Vagina (tissue), 2 donors: ENCODE measurements around the gene WDFY2. TPM values are rescaled to one million over a fixed set of nuclear protein-coding genes. Genes with fewer than 3 reads are reported as not detected.

ENCODE experiments used
- DNase-seq, 2 donors: peaks; one replicate each; pipeline ENCODE4 v3.0.0-alpha.2; 2017; ENCODE audit errors: extremely low spot score in 2 of 2
- H3K27ac ChIP-seq: fragments of 200-600 bp; sonication (generic); one replicate; pipeline ENCODE4 v1.5.1; 2019
- H3K27me3 ChIP-seq: fragments of 200-600 bp; sonication (generic); one replicate; pipeline ENCODE4 v1.5.1; 2019
- H3K36me3 ChIP-seq, 2 donors: fragments of 200-600 bp; sonication (generic); one replicate each; pipeline ENCODE4 v1.5.1; 2017 to 2019
- H3K4me1 ChIP-seq: fragments of 200-600 bp; sonication (generic); one replicate; pipeline ENCODE4 v1.5.1; 2019
- H3K4me3 ChIP-seq, 2 donors: fragments of 200-600 bp; sonication (generic); 1 replicate in 1 of 2; 2 replicates in 1 of 2; pipeline ENCODE4 v1.5.1; 2016 to 2019
- H3K9me3 ChIP-seq: fragments of 200-600 bp; sonication (generic); one replicate; pipeline ENCODE4 v1.5.1; 2019
- CTCF ChIP-seq, 3 experiments: fragments of 450-650 bp in 2 of 3; fragments of 200-600 bp in 1 of 3; sonication (generic) in 1 of 3; IDR thresholded peaks; one replicate each; pipeline ENCODE4 v1.5.1; 2017 to 2019; ENCODE audit warnings: antibody characterized with exemption in 3 of 3, mild to moderate bottlenecking in 2 of 3, moderate library complexity in 2 of 3
- POLR2A ChIP-seq, 2 donors: fragments of 450-650 bp; IDR thresholded peaks; one replicate each; pipeline ENCODE4 v1.6.1; 2017; ENCODE audit warnings: antibody characterized with exemption in 2 of 2, mild to moderate bottlenecking in 2 of 2, moderate library complexity in 2 of 2
- POLR2AphosphoS5 ChIP-seq, 2 donors: sonication (generic); formaldehyde crosslinking; IDR thresholded peaks; one replicate each; pipeline ENCODE4 v1.9.0; 2017; ENCODE audit warnings: antibody characterized with exemption in 2 of 2, mild to moderate bottlenecking in 2 of 2, low read depth in 1 of 2; ENCODE audit not compliant: insufficient read depth in 1 of 2
- intact Hi-C: fragments of 100-400 bp; cut with DNase I; formaldehyde crosslinking; loops from one replicate; pipeline ENCODE4 v1.15.1; 2023
- total RNA-seq: library from RNA; depleted of rRNA; stranded (reverse); fragments of >200 nt; gene quantifications from one replicate; pipeline ENCODE4 v1.2.3, GENCODE V29; 2016

WDFY2 gene
- total RNA-seq, 1 donor from 2014 or later: 26.3 TPM

- intact Hi-C loops: no loop called here
- TF ChIP-seq CTCF (IDR thresholded peaks at IDR 0.05) (no peak), POLR2A (IDR thresholded peaks at IDR 0.05) (no peak), POLR2AphosphoS5 (IDR thresholded peaks at IDR 0.05; ENCODE audit: insufficient read depth in 1 of 2, low read depth in 1 of 2) (peak in 1 of 2 donors; percentile 66)
- H3K4me3 ChIP-seq: no peak overlapping the region
- no peaks in the 10 kb centered on the region for H3K36me3 ChIP-seq
- peak overlapping the region; percentile 52 for H3K27ac ChIP-seq
- no peaks in the 10 kb centered on the region for H3K27me3 ChIP-seq
- no peaks in the 10 kb centered on the region for H3K9me3 ChIP-seq
- no peak for DNase-seq
- peaks cover 24% of the 10 kb centered on the region for H3K4me1 ChIP-seq
Measured at GRCh38 chr13:51556740-51557139, 27.5 kb upstream of the WDFY2 start.

DNA sequence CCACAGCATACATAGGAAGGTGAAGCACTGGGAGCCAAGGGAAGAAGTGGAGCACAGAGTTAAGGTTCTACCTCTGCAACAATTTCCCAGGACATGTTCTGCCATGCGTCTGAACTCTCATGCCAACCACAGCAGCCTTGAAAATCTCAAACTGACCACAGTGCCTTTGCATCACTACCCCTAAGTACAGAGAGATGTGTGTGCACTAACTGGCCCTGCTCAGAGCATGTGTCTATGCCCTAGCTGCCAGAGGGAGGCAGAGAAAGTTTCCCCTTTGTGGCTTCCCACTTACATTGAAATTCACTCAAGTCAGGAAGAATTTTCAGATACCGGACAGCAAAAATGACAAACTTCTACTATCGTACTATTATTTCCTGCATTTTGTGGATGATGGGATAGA, 26.8 kb upstream of the WDFY2 start:
- Histone ChIP-seq H3K36me3 (no peaks in the 10 kb centered on the region), H3K27me3 (no peaks in the 10 kb centered on the region), H3K9me3 (no peaks in the 10 kb centered on the region), H3K4me1 (peaks cover 24% of the 10 kb centered on the region), H3K27ac (peak overlapping the region; percentile 48), H3K4me3 (no peak overlapping the region)
- DNase-seq: no peak
- intact Hi-C loops: no loop called here
- TF ChIP-seq POLR2A (IDR thresholded peaks at IDR 0.05): no peak
- TF ChIP-seq POLR2AphosphoS5 (IDR thresholded peaks at IDR 0.05; ENCODE audit: insufficient read depth in 1 of 2, low read depth in 1 of 2): no peak

DNA sequence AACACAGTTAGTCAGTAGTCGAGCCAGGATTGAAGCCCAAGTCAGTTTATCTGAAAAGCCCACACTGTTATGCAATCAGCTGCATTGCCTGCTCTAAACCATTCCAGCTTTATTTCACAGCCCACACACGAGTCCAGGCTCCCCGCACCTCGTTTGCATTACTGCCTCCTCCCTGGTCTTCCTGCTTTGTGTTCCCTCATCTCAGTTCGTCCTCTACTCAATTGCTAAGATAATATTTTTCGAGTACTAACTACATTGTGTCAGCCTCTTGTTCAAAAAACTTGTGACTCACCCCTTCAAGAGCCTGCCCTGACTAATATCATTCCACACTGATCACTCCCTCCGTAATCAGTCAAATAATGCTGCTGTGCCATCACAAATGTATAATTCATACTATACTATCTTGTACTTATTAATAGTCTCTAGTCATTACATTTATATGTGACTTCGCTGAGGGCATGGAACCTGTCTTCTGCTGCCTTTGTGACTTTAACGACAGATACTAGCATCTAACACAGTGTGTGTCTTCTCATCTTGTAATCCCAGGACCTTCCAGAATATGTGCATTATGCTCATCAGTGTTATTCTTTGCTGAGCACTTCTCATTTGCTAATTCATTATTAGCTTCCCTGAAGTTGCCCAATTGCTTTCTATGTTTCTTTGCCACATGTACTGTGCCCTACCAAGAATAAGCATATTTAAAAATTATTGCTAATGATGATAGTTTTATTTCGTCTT, 26.2 kb upstream of the WDFY2 start:
- TF ChIP-seq POLR2A (IDR thresholded peaks at IDR 0.05) (no peak), CTCF (IDR thresholded peaks at IDR 0.05) (no peak), POLR2AphosphoS5 (IDR thresholded peaks at IDR 0.05; ENCODE audit: insufficient read depth in 1 of 2, low read depth in 1 of 2) (peak in 1 of 2 donors; percentile 62)
- intact Hi-C loops: no loop called here

DNA sequence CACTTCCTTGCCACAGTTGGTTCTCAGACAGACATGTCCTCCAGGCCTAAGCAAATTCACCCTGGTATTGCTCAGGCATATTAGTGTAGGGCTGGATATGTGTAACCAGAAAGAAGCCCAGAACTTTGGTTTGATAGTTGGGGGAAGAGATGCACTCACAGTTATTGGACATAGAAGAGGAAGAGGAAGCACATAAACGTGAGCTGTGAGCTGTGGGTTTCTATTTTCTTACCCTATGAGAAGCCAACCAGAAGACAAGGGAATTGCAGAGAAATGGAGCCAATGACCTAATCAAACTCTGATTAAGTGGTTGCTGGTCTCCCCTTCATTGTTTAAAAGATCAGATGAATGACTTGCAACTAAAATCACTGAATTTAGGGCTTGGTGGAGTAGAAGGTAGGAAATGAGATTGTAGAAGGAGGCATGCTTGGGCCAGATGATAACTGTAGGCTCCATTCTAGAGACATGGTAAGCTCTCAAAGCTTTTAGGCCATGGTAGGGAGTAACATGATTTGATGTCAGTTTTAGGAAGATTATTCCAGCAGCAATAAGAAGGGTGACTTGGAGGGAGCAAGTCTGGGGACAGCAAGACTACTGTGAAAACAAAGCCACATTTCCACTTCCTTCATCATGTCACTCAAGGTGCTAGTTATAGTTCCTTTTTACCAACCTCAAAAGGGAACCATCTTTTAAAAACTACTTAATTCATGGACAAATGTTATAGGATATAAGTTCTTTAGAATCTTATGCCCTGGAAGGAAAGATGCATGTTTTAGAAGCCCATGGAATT, 24.1 kb upstream of the WDFY2 start:
- TF ChIP-seq CTCF (IDR thresholded peaks at IDR 0.05): no peak
- no peak for TF ChIP-seq POLR2AphosphoS5 (IDR thresholded peaks at IDR 0.05; ENCODE audit: insufficient read depth in 1 of 2, low read depth in 1 of 2)
- no peak for TF ChIP-seq POLR2A (IDR thresholded peaks at IDR 0.05)
- Histone ChIP-seq H3K27ac (no peak overlapping the region), H3K36me3 (no peaks in the 10 kb centered on the region), H3K27me3 (no peaks in the 10 kb centered on the region), H3K9me3 (no peaks in the 10 kb centered on the region), H3K4me1 (peaks cover 24% of the 10 kb centered on the region), H3K4me3 (no peak overlapping the region)
- DNase-seq: no peak
- intact Hi-C loops: no loop called here

More for the DNA sequence above, 26.2 kb upstream of the WDFY2 start:
- H3K27me3 ChIP-seq: no peaks in the 10 kb centered on the region
- H3K4me3 ChIP-seq: no peak overlapping the region
- H3K27ac ChIP-seq: peak overlapping the region; percentile 48
- H3K4me1 ChIP-seq: peaks cover 24% of the 10 kb centered on the region
- no peak for DNase-seq
- no peaks in the 10 kb centered on the region for H3K9me3 ChIP-seq
- H3K36me3 ChIP-seq: no peaks in the 10 kb centered on the region

- DNase-seq: no peak
- no peak overlapping the region for H3K27ac ChIP-seq
Measured at GRCh38 chr13:51562011-51562671, 22.1 kb upstream of the WDFY2 start.

More at GRCh38 chr13:51562011-51562671, 22.1 kb upstream of the WDFY2 start:
- Histone ChIP-seq H3K36me3 (no peaks in the 10 kb centered on the region), H3K27me3 (no peaks in the 10 kb centered on the region), H3K9me3 (no peaks in the 10 kb centered on the region), H3K4me1 (peaks cover 23% of the 10 kb centered on the region), H3K4me3 (no peak overlapping the region)
- intact Hi-C loops: no loop called here
- TF ChIP-seq CTCF (IDR thresholded peaks at IDR 0.05) (no peak), POLR2AphosphoS5 (IDR thresholded peaks at IDR 0.05; ENCODE audit: insufficient read depth in 1 of 2, low read depth in 1 of 2) (no peak), POLR2A (IDR thresholded peaks at IDR 0.05) (no peak)
